HCT116 (cell line): ENCODE results near the gene BOLL. TPM values are rescaled to one million over a fixed set of nuclear protein-coding genes. Genes with fewer than 3 reads are reported as not detected.

Source experiments
- ATAC-seq: fragments of 200-7000 bp; cut with Tn5 transposase; 2 replicates; pipeline ENCODE4 v1.9.1; 2020; ENCODE audit warnings: mild to moderate bottlenecking, moderate library complexity
- BruUV-seq: library from RNA; stranded (reverse); fragments of 400-500 nt; replicated peaks from 2 replicates; lab custom pipeline; 2021; lab: Mats Ljungman, UMichigan
- CTCF ChIA-PET: fragments of 300-600 bp; sonication (Branson Sonifier 250); formaldehyde crosslinking; loops from one replicate; lab custom pipeline; 2021; ENCODE audit warnings: antibody characterized with exemption; lab: Charles Lee
- POLR2A ChIA-PET: fragments of 300-600, 350-600 bp; sonication (Branson Sonifier 250); formaldehyde crosslinking; loops from one replicate; lab custom pipeline; 2021; ENCODE audit warnings: antibody characterized with exemption; lab: Charles Lee
- RAD21 ChIA-PET, 2 experiments: fragments of 300-600 bp; sonication (Branson Sonifier 250); formaldehyde crosslinking; loops; one replicate each; lab custom pipeline; 2023; ENCODE audit warnings: low total read pairs in 2 of 2; ENCODE audit not compliant: uncharacterized antibody in 2 of 2, unreplicated experiment in 2 of 2, low non-redundant PET in 1 of 2; lab: Charles Lee
- DNase-seq: peaks from one replicate; pipeline ENCODE4 v3.0.0-alpha.2; 2010; ENCODE audit warnings: low read depth, low spot score
- H2AFZ ChIP-seq: fragments of 200-600 bp; shearing (Covaris generic), sonication (generic); 2 replicates; pipeline ENCODE4 v1.6.1; 2017; ENCODE audit warnings: low read depth, mixed run types, mixed read lengths, antibody characterized with exemption, low read length; ENCODE audit not compliant: poor library complexity, severe bottlenecking
- H3K27ac ChIP-seq: 2 replicates; pipeline ENCODE4 v1.5.1; 2012; ENCODE audit warnings: low read depth, low read length
- H3K27me3 ChIP-seq: fragments of 200-600 bp; sonication (generic); 2 replicates; pipeline ENCODE4 v1.6.1; 2016; ENCODE audit warnings: mixed run types, low read length, mixed read lengths; ENCODE audit not compliant: insufficient read depth
- H3K36me3 ChIP-seq, 2 experiments: fragments of 200-500 bp in 1 of 2; fragments of 200-600 bp in 1 of 2; sonication (Bioruptor generic) in 1 of 2; sonication (generic) in 1 of 2; 2 replicates each; pipeline versions ENCODE4 v1.5.1 to v1.6.1; 2014 to 2016; ENCODE audit warnings: low read length in 2 of 2, inconsistent platforms in 1 of 2, mixed read lengths in 1 of 2, mixed run types in 1 of 2; ENCODE audit not compliant: insufficient read depth in 2 of 2, control insufficient read depth in 1 of 2
- H3K4me1 ChIP-seq, 2 experiments: fragments of 200-600 bp in 1 of 2; sonication (generic) in 1 of 2; 2 replicates each; pipeline versions ENCODE4 v1.5.1 to v1.6.1; 2012 to 2017; ENCODE audit warnings: low read length in 2 of 2, inconsistent platforms in 1 of 2, mild to moderate bottlenecking in 1 of 2, mixed read lengths in 1 of 2, mixed run types in 1 of 2, moderate library complexity in 1 of 2; ENCODE audit not compliant: insufficient read depth in 2 of 2, control insufficient read depth in 1 of 2
- H3K4me2 ChIP-seq: fragments of 200-600 bp; sonication (generic); 2 replicates; pipeline ENCODE4 v1.6.1; 2017; ENCODE audit warnings: mixed run types, low read length, mixed read lengths
- H3K4me3 ChIP-seq, 2 experiments: fragments of 200-600 bp in 1 of 2; sonication (generic) in 1 of 2; replicated peaks in 1 of 2; 2 replicates each; pipeline ENCODE4 v1.5.1; 2011 to 2016; ENCODE audit warnings: low read length in 2 of 2, control low read depth in 1 of 2, low read depth in 1 of 2, mild to moderate bottlenecking in 1 of 2, mixed read lengths in 1 of 2, mixed run types in 1 of 2
- H3K79me2 ChIP-seq: fragments of 200-600 bp; sonication (generic); 2 replicates; pipeline ENCODE4 v1.6.1; 2017; ENCODE audit warnings: mild to moderate bottlenecking, mixed run types, low read length, moderate library complexity, mixed read lengths; ENCODE audit not compliant: insufficient read depth
- H3K9ac ChIP-seq: fragments of 200-600 bp; sonication (generic); 2 replicates; pipeline ENCODE4 v1.6.1; 2016; ENCODE audit warnings: low read length, mixed read lengths
- H3K9me2 ChIP-seq: fragments of 200-600 bp; sonication (generic), shearing (Covaris generic); 2 replicates; pipeline ENCODE4 v1.6.1; 2017; ENCODE audit warnings: mixed run types, mild to moderate bottlenecking, moderate library complexity; ENCODE audit not compliant: insufficient read depth
- H3K9me3 ChIP-seq, 2 experiments: fragments of 200-500 bp in 1 of 2; fragments of 200-600 bp in 1 of 2; sonication (Bioruptor generic) in 1 of 2; sonication (generic) in 1 of 2; 2 replicates each; pipeline ENCODE4 v1.6.1; 2014 to 2017; ENCODE audit warnings: low read length in 2 of 2, mixed read lengths in 2 of 2, inconsistent platforms in 1 of 2, low read depth in 1 of 2, mild to moderate bottlenecking in 1 of 2, mixed run types in 1 of 2, moderate library complexity in 1 of 2; ENCODE audit not compliant: control insufficient read depth in 1 of 2, insufficient read depth in 1 of 2
- H4K20me1 ChIP-seq: fragments of 200-600 bp; sonication (generic), shearing (Covaris generic); 2 replicates; pipeline ENCODE4 v1.6.1; 2017; ENCODE audit warnings: mixed run types, mild to moderate bottlenecking, moderate library complexity; ENCODE audit not compliant: insufficient read depth
- RAD21 ChIP-seq: IDR thresholded peaks from 2 replicates; pipeline ENCODE4 v1.6.1; 2012; ENCODE audit warnings: low read depth, mild to moderate bottlenecking
- ZNF274 ChIP-seq: fragments of 200-500 bp; sonication (Bioruptor generic); IDR thresholded peaks from 2 replicates; pipeline ENCODE4 v1.6.1; 2014; ENCODE audit warnings: mild to moderate bottlenecking, low read depth, low read length, inconsistent platforms
- intact Hi-C: fragments of 100-400 bp; cut with micrococcal nuclease; formaldehyde crosslinking; loops from 2 replicates; pipeline ENCODE4 v1.10.0; 2022
- total RNA-seq: library from RNA; stranded (reverse); gene quantifications from one replicate; pipeline ENCODE4 v1.2.1, GENCODE V29; 2021; ENCODE audit not compliant: unreplicated experiment
- TF ChIP-seq, protein P1 (sequence below): IDR thresholded peaks from 2 replicates; pipeline ENCODE4 v1.6.1; 2012
- TF ChIP-seq, protein P2 (sequence below), 3 experiments: fragments of 200-600 bp in 1 of 3; sonication (generic) in 1 of 3; IDR thresholded peaks in 2 of 3; conservative IDR thresholded peaks in 1 of 3; 2 replicates each; pipeline ENCODE4 v1.5.1; 2012 to 2017; ENCODE audit warnings: low read depth in 2 of 3, low read length in 2 of 3, antibody characterized with exemption in 1 of 3, borderline replicate concordance in 1 of 3, control low read depth in 1 of 3, mild to moderate bottlenecking in 1 of 3, mixed read lengths in 1 of 3, mixed run types in 1 of 3, moderate library complexity in 1 of 3; ENCODE audit not compliant: insufficient read depth in 1 of 3

The BOLL gene
- total RNA-seq, 1 experiment from 2014 or later: not detected

- no peaks in the 10 kb centered on the region for H3K9me2 ChIP-seq
- H3K4me3 ChIP-seq: peak overlapping the region; percentile 78 to 89
- H3K4me1 ChIP-seq: peaks cover 11 to 19% of the 10 kb centered on the region in 2 experiments; a peak in 3 of 4 replicates
- no peaks in the 10 kb centered on the region for H3K9me3 ChIP-seq
- H3K36me3 ChIP-seq: peaks cover 0 to 12% of the 10 kb centered on the region in 2 experiments; a peak in 1 of 4 replicates
- no peak for ATAC-seq
- intact Hi-C loops: loop anchor here (1.0 to 10.0 kb wide), 3 partner anchors 70 to 588 kb away; partner anchors contain the start of gene HSPE1
- DNase-seq: no peak
- RAD21 ChIA-PET: no interaction called here
- H3K27ac ChIP-seq: no peak overlapping the region
- H3K79me2 ChIP-seq: peaks cover 61% of the 10 kb centered on the region
- no peaks in the 10 kb centered on the region for H3K27me3 ChIP-seq
- peak overlapping the region; percentile 84; the same call in 1 of the 2 replicates for H3K9ac ChIP-seq
- no peak for TF ChIP-seq RAD21
- TF ChIP-seq, protein P1, sequence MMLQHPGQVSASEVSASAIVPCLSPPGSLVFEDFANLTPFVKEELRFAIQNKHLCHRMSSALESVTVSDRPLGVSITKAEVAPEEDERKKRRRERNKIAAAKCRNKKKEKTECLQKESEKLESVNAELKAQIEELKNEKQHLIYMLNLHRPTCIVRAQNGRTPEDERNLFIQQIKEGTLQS: no peak
- TF ChIP-seq, protein P2, sequence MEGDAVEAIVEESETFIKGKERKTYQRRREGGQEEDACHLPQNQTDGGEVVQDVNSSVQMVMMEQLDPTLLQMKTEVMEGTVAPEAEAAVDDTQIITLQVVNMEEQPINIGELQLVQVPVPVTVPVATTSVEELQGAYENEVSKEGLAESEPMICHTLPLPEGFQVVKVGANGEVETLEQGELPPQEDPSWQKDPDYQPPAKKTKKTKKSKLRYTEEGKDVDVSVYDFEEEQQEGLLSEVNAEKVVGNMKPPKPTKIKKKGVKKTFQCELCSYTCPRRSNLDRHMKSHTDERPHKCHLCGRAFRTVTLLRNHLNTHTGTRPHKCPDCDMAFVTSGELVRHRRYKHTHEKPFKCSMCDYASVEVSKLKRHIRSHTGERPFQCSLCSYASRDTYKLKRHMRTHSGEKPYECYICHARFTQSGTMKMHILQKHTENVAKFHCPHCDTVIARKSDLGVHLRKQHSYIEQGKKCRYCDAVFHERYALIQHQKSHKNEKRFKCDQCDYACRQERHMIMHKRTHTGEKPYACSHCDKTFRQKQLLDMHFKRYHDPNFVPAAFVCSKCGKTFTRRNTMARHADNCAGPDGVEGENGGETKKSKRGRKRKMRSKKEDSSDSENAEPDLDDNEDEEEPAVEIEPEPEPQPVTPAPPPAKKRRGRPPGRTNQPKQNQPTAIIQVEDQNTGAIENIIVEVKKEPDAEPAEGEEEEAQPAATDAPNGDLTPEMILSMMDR (IDR thresholded peaks at IDR 0.05 in 2 of 3, conservative IDR thresholded peaks at IDR 0.05 in 1 of 3; ENCODE audit: borderline replicate concordance in 1 of 3, insufficient read depth in 1 of 3, low read depth in 2 of 3, low read length in 2 of 3): no peak
- TF ChIP-seq ZNF274: no peak
- CTCF ChIA-PET: no interaction called here
- H4K20me1 ChIP-seq: peaks cover 14% of the 10 kb centered on the region; the same call in 1 of the 2 replicates
- no TSS peak for BruUV-seq
- no peak overlapping the region for H2AFZ ChIP-seq
- POLR2A ChIA-PET: no interaction called here
- H3K4me2 ChIP-seq: peak overlapping the region; percentile 85
Measured at GRCh38 chr2:197706839-197707207, 78.3 kb downstream of the BOLL start.
